Astrocyte of the cerebellum (primary cell): ENCODE data around the gene GSAP.

ENCODE experiments used
- DNase-seq: peaks from one replicate; pipeline ENCODE4 v3.0.0-alpha.2; 2011; ENCODE audit warnings: low read depth
- H3K4me3 ChIP-seq: 2 replicates; pipeline ENCODE4 v1.5.1; 2011; ENCODE audit warnings: mild to moderate bottlenecking, low read depth, low read length, moderate library complexity
- CTCF ChIP-seq: IDR thresholded peaks from 2 replicates; pipeline ENCODE4 v1.5.1; 2012; ENCODE audit warnings: low read length, low read depth, moderate library complexity, mild to moderate bottlenecking; ENCODE audit errors: missing control alignments
- in situ Hi-C: cut with HindIII; loops from 2 replicates; pipeline ENCODE4 v1.10.0; 2017; ENCODE audit warnings: low sequenced_read_pairs

The GSAP gene

DNA sequence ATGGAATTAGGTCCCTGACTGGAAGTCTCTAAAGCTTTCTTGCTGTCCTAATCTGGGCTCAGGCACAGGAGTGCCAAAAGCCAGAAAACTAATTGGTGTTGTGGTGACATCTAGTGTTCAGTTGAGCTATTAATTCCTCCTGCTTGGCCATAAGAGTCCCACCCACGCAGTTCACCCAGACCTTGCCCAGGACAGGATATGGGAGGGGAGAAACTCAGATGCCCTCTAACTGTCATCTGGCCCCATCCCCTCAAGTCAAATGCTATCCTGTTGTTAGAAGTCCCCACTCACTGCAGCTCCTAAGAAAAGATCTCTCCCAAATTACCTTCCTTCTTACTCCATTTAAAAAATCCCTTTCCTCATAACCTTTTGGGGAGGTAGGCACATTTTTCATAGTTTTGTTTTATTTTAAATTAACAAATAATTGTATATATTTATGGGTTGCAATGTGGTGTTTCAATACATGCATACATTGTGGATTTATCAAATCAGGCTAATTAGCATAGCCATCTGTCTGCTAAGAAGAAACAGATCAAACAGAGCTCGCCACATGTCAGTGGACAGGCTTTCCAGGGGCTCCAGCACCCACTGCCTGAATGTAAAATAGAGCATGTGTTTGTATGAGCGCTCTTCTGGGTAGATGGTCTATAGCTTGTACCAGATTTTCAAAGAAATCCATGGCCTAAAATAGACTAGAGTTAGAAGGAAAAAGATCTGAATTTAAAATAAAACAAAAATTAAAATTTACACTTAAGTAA, 84.0 kb downstream of the GSAP start:
- H3K4me3 ChIP-seq, result no peak overlapping the region
- in situ Hi-C loops, result loop anchor here (5.0 kb wide), 1 partner anchor 80 kb away; no protein-coding TSS in a partner anchor
- peak; percentile 82 for DNase-seq
- peak; percentile 61 for TF ChIP-seq CTCF

GRCh38 chr7:77330169-77330882, 85.8 kb downstream of the GSAP start:
- no peak overlapping the region for H3K4me3 ChIP-seq
- in situ Hi-C loops, result loop anchor here (5.0 kb wide), 1 partner anchor 78 kb away; no protein-coding TSS in a partner anchor
- no peak for DNase-seq
- no peak for TF ChIP-seq CTCF

GRCh38 chr7:77329466-77330168, 86.5 kb downstream of the GSAP start:
- in situ Hi-C loops, result loop anchor here (5.0 kb wide), 1 partner anchor 77 kb away; no protein-coding TSS in a partner anchor
- no peak overlapping the region for H3K4me3 ChIP-seq
- DNase-seq, result no peak
- no peak for TF ChIP-seq CTCF

- no peak for TF ChIP-seq CTCF
- in situ Hi-C loops, result no loop called here
- no peak overlapping the region for H3K4me3 ChIP-seq
- DNase-seq, result peak; percentile 36
These were observed 87.5 kb downstream of the GSAP start for GRCh38 chr7:77328669-77329068.

GRCh38 chr7:77327932-77328628, 88.1 kb downstream of the GSAP start:
- no peak for TF ChIP-seq CTCF
- peak; percentile 35 for DNase-seq
- H3K4me3 ChIP-seq, result no peak overlapping the region
- in situ Hi-C loops, result no loop called here
